ENCODE measurements around the gene PDE6H. TPM values are rescaled to one million over a fixed set of nuclear protein-coding genes. Genes with fewer than 3 reads are reported as not detected.
A peak's percentile ranks its signal among the peaks of the same experiment; 100 is the strongest.

The PDE6H gene
- total RNA-seq, 2 experiments from 2014 or later = 0.40 TPM; not detected in 1

DNA sequence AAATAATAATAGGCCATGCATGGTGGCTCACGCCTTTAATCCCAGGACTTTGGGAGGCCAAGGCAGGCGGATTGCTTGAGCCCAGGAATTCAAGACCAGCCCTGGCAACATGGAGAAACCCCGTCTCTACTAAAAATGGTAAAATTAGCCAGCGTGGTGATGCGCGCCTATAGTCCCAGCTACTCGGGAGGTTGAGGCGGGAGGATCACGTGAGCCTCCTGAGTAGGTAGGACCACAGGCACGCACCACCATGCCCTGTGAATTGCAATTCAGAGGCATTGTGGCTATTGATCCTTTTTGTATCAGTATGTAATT is 13.8 kb upstream of the PDE6H start:
- peaks cover 69% of the 10 kb centered on the region for H3K36me3 Mint-ChIP-seq (ENCODE audit: low read depth)
- H3K4me1 Mint-ChIP-seq (ENCODE audit: low read depth) = peaks cover 41% of the 10 kb centered on the region

GRCh38 chr12:14959463-14959862 is 13.4 kb upstream of the PDE6H start:
- Mint-ChIP-seq H3K27me3 (ENCODE audit: low read depth) (no peaks in the 10 kb centered on the region), H3K27ac (peak overlapping the region; percentile 95), H3K36me3 (ENCODE audit: low read depth) (peaks cover 65% of the 10 kb centered on the region), H3K9me3 (ENCODE audit: insufficient read depth) (no peaks in the 10 kb centered on the region), H3K4me3 (peak overlapping the region; percentile 98), H3K4me1 (ENCODE audit: low read depth) (peaks cover 41% of the 10 kb centered on the region)
- ChIA-PET CTCF (interaction anchor here (0.8 to 2.4 kb wide), 7 partner anchors 11 to 189 kb away, joined by 3 to 7 read pairs (median 4); partner anchors contain the start of gene ERP27), POLR2A (interaction anchor here (0.6 to 10.5 kb wide), 9 partner anchors 9 to 591 kb away, joined by 3 to 175 read pairs (median 3); a partner anchor contains a TSS)
- ATAC-seq (no peak), DNase-seq (no peak)

More for the DNA sequence above, 13.8 kb upstream of the PDE6H start:
- ChIA-PET CTCF (interaction anchor here (0.8 to 2.4 kb wide), 7 partner anchors 11 to 188 kb away, joined by 3 to 7 read pairs (median 4); partner anchors contain the start of gene ERP27), POLR2A (interaction anchor here (0.6 to 10.5 kb wide), 7 partner anchors 8 to 590 kb away, joined by 3 to 175 read pairs (median 3); a partner anchor contains a TSS)
- ATAC-seq = peak; percentile 15
- H3K27me3 Mint-ChIP-seq (ENCODE audit: low read depth) = no peaks in the 10 kb centered on the region
- DNase-seq = peak; percentile 60
- H3K27ac Mint-ChIP-seq = peak overlapping the region; percentile 95
- peak overlapping the region; percentile 98 for H3K4me3 Mint-ChIP-seq
- no peaks in the 10 kb centered on the region for H3K9me3 Mint-ChIP-seq (ENCODE audit: insufficient read depth)

GRCh38 chr12:14959916-14960496 is 12.8 kb upstream of the PDE6H start:
- H3K4me3 Mint-ChIP-seq = peak overlapping the region; percentile 98
- DNase-seq = no peak
- ChIA-PET CTCF (interaction anchor here (1.2 to 2.4 kb wide), 6 partner anchors 11 to 189 kb away, joined by 3 to 7 read pairs (median 5); a partner anchor contains a TSS), POLR2A (interaction anchor here (1.1 to 10.5 kb wide), 8 partner anchors 9 to 572 kb away, joined by 3 to 175 read pairs (median 4); a partner anchor contains a TSS)
- no peaks in the 10 kb centered on the region for H3K27me3 Mint-ChIP-seq (ENCODE audit: low read depth)
- H3K4me1 Mint-ChIP-seq (ENCODE audit: low read depth) = peaks cover 43% of the 10 kb centered on the region
- H3K36me3 Mint-ChIP-seq (ENCODE audit: low read depth) = peaks cover 61% of the 10 kb centered on the region
- no peaks in the 10 kb centered on the region for H3K9me3 Mint-ChIP-seq (ENCODE audit: insufficient read depth)
- H3K27ac Mint-ChIP-seq = peak overlapping the region; percentile 95
- ATAC-seq = no peak

DNA sequence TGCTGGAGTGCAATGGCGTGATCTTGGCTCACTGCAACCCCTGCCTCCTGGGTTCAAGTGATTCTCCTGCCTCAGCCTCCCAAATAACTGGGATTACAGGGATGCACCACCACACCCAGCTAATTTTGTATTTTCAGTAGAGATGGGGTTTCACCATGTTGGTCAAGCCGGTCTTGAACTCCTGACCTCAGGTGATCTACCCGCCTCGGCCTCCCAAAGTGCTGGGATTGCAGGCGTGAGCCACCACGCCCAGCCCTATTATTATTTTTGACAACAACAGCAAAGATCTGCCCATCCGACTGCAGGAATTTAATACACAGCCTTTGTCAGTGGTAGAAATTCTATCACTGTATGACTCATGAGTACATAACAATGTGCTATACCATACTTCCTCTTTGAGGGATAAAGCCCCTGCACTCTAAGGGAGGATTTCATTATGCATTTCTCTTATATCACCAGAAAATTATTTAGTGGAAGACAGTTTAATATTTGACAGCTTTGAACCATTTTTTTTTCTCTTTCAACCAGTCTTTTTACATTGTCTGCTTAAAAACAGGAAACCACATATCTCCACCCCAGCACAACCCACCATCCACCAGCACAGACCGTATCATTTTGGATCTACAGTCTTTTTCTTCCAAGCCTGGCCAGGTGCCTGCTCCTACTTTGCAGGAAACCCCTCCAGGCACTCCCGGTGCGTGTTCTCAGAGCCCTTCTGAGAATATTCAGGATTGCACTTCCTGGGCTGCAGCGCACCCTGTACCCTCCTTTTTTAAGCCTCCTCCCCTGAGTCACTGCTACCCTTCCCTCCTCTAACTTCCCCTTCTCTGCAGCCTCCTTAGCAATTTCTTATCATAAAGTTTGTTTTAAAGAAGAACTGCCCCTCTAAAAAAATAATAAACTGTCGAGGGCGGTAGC is 12.0 kb upstream of the PDE6H start:
- peaks cover 57% of the 10 kb centered on the region for H3K36me3 Mint-ChIP-seq (ENCODE audit: low read depth)
- ATAC-seq (peak; percentile 48), DNase-seq (peak; percentile 62)
- ChIA-PET POLR2A (interaction anchor here (1.0 to 10.5 kb wide), 16 partner anchors 10 to 573 kb away, joined by 3 to 175 read pairs (median 4); partner anchors contain the start of gene ERP27), CTCF (interaction anchor here (1.6 to 2.4 kb wide), 4 partner anchors 8 to 190 kb away, joined by 4 to 6 read pairs (median 5); a partner anchor contains a TSS)
- no peaks in the 10 kb centered on the region for H3K9me3 Mint-ChIP-seq (ENCODE audit: insufficient read depth)
- H3K27ac Mint-ChIP-seq = peak overlapping the region; percentile 95
- no peaks in the 10 kb centered on the region for H3K27me3 Mint-ChIP-seq (ENCODE audit: low read depth)
- peaks cover 46% of the 10 kb centered on the region for H3K4me1 Mint-ChIP-seq (ENCODE audit: low read depth)
- H3K4me3 Mint-ChIP-seq = peak overlapping the region; percentile 98

DNA sequence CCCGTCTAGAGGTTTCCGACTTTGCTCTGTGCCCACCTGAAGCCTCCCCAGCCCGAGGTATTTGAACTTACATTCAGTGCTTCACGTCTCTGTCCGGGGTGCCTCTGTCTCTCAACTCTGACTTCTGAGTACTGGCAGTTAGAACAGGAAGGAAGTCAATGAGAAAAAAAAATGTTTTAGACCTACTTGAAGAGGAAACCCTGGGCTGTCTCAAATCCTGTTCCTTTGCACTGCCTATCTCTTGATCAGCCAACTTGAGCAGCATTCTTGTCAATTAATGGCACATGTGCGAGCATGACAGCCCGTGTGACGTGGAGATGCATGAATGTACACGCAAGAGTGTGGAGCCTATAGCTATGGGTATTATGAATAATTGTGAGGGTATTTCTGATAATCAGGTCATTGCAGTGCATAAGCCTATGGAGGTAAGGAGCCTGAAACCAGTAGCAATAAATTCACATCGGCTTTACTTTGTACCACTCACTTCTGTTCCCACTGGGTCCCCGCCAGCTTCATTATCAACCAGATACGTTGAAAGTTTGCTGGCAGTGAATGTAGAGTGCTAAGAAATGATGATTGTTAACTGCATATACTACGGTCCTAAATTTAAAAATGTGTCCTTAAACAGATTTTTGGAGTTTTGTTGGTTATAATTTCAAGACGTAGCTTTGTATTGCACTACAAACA is 11.2 kb upstream of the PDE6H start, which contains the start of gene ARHGDIB:
Gene ARHGDIB, minus strand, starts transcription at position 136 of the 687 bp plus-strand sequence. CDS start 10,889 bp downstream, outside the sequence.
- H3K27ac Mint-ChIP-seq = peak within 1 kb of the TSS; percentile 95
- peaks cover 49% of the 10 kb centered on the region for H3K36me3 Mint-ChIP-seq (ENCODE audit: low read depth)
- H3K4me3 Mint-ChIP-seq = peak within 1 kb of the TSS; percentile 98
- peak; percentile 93 for DNase-seq
- POLR2A ChIA-PET = interaction anchor here (0.6 to 10.5 kb wide), 20 partner anchors 8 to 722 kb away, joined by 3 to 175 read pairs (median 5); partner anchors contain the start of genes C12orf60, ERP27, PDE6H and WBP11
- no peaks in the 10 kb centered on the region for H3K27me3 Mint-ChIP-seq (ENCODE audit: low read depth)
- no peaks in the 10 kb centered on the region for H3K9me3 Mint-ChIP-seq (ENCODE audit: insufficient read depth)
- H3K4me1 Mint-ChIP-seq (ENCODE audit: low read depth) = peaks cover 38% of the 10 kb centered on the region
- ATAC-seq = peak; percentile 80
- CTCF ChIA-PET = interaction anchor here (0.6 to 2.3 kb wide), 8 partner anchors 9 to 192 kb away, joined by 3 to 8 read pairs (median 4); partner anchors contain the start of gene WBP11

DNA sequence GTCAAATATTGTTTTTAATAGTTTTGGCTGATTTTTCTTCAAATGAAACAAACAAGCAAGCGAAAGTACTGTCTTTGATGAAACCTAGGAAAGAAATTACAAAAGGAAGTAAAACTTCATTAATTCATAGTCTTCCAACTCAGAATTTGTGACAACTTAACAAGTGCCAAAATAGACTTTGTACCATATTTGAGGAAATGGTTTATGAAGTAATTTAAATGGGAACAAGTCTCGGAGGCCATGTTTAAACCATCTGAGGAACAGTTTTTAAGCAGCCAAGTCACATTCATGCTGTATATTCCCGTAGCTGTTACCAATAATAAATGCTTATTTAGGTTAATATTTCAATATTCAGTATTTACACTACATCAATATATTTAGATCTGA is 10.7 kb upstream of the PDE6H start:
- H3K9me3 Mint-ChIP-seq (ENCODE audit: insufficient read depth) = no peaks in the 10 kb centered on the region
- ChIA-PET CTCF (interaction anchor here (0.6 to 2.3 kb wide), 11 partner anchors 8 to 192 kb away, joined by 3 to 8 read pairs (median 4); partner anchors contain the start of genes C12orf60 and WBP11), POLR2A (interaction anchor here (0.6 to 10.5 kb wide), 19 partner anchors 8 to 723 kb away, joined by 3 to 175 read pairs (median 6); partner anchors contain the start of genes C12orf60, ERP27, PDE6H and WBP11)
- ATAC-seq (no peak), DNase-seq (no peak)
- no peaks in the 10 kb centered on the region for H3K27me3 Mint-ChIP-seq (ENCODE audit: low read depth)
- peaks cover 44% of the 10 kb centered on the region for H3K36me3 Mint-ChIP-seq (ENCODE audit: low read depth)
- H3K4me1 Mint-ChIP-seq (ENCODE audit: low read depth) = peaks cover 34% of the 10 kb centered on the region
- H3K4me3 Mint-ChIP-seq = peak overlapping the region; percentile 98
- peak overlapping the region; percentile 95 for H3K27ac Mint-ChIP-seq

GRCh38 chr12:14962797-14963196 is 10.0 kb upstream of the PDE6H start:
- Mint-ChIP-seq H3K9me3 (ENCODE audit: insufficient read depth) (no peaks in the 10 kb centered on the region), H3K27me3 (ENCODE audit: low read depth) (no peaks in the 10 kb centered on the region), H3K36me3 (ENCODE audit: low read depth) (peaks cover 38% of the 10 kb centered on the region), H3K27ac (peak overlapping the region; percentile 95), H3K4me3 (peak overlapping the region; percentile 98), H3K4me1 (ENCODE audit: low read depth) (peaks cover 34% of the 10 kb centered on the region)
- ChIA-PET CTCF (interaction anchor here (1.1 to 2.3 kb wide), 7 partner anchors 9 to 193 kb away, joined by 3 to 8 read pairs (median 5); partner anchors contain the start of gene C12orf60), POLR2A (interaction anchor here (1.1 to 10.5 kb wide), 10 partner anchors 9 to 723 kb away, joined by 3 to 175 read pairs (median 6); partner anchors contain the start of gene PDE6H)
- ATAC-seq (no peak), DNase-seq (no peak)

- Mint-ChIP-seq H3K36me3 (ENCODE audit: low read depth) (peaks cover 31% of the 10 kb centered on the region), H3K4me3 (peak overlapping the region; percentile 39), H3K27me3 (ENCODE audit: low read depth) (no peaks in the 10 kb centered on the region), H3K4me1 (ENCODE audit: low read depth) (peaks cover 31% of the 10 kb centered on the region), H3K9me3 (ENCODE audit: insufficient read depth) (no peaks in the 10 kb centered on the region), H3K27ac (peak overlapping the region; percentile 79)
- no peak for ATAC-seq
- ChIA-PET CTCF (interaction anchor here (0.6 to 2.3 kb wide), 6 partner anchors 9 to 581 kb away, joined by 3 to 8 read pairs (median 5); partner anchors contain the start of gene C12orf60), POLR2A (interaction anchor here (0.7 to 10.5 kb wide), 3 partner anchors 9 to 191 kb away, joined by 3 to 175 read pairs (median 6); partner anchors contain the start of gene PDE6H)
- no peak for DNase-seq
Observed at GRCh38 chr12:14963520-14963919, 9.3 kb upstream of the PDE6H start.

DNA sequence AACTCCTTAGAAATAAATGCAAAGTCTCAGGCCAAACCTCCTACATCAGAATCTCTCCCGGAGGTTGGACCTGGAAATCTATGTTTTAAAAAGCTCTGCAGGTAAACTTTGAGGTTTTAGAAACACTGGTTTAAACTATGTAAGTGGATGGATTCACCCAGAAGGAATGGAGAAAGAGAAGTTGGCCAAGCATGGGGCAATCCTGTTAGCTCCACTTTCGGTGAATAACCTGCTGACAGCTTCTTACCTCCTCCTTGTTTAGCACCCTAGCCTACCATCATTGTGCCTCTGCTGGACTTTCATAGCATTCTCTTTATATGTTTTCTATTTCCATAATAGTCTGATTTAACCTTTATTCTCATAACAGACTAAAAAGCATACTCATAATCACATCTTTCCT is 8.4 kb upstream of the PDE6H start:
- H3K4me3 Mint-ChIP-seq = no peak overlapping the region
- H3K27me3 Mint-ChIP-seq (ENCODE audit: low read depth) = no peaks in the 10 kb centered on the region
- ChIA-PET CTCF (interaction anchor here (1.8 to 2.2 kb wide), 2 partner anchors 10 to 30 kb away, joined by 6 to 9 read pairs; no protein-coding TSS in a partner anchor), POLR2A (interaction anchor here (1.4 to 10.5 kb wide), 2 partner anchors 17 to 192 kb away, joined by 4 to 175 read pairs; a partner anchor contains a TSS)
- peak overlapping the region; percentile 62 for H3K27ac Mint-ChIP-seq
- ATAC-seq = no peak
- peaks cover 22% of the 10 kb centered on the region for H3K36me3 Mint-ChIP-seq (ENCODE audit: low read depth)
- peaks cover 31% of the 10 kb centered on the region for H3K4me1 Mint-ChIP-seq (ENCODE audit: low read depth)
- no peak for DNase-seq
- no peaks in the 10 kb centered on the region for H3K9me3 Mint-ChIP-seq (ENCODE audit: insufficient read depth)

GRCh38 chr12:14965221-14965620 is 7.6 kb upstream of the PDE6H start:
- ChIA-PET POLR2A (interaction anchor here (0.7 to 10.5 kb wide), 3 partner anchors 16 to 193 kb away, joined by 3 to 175 read pairs (median 4); a partner anchor contains a TSS), CTCF (interaction anchor here (1.2 to 1.8 kb wide), 3 partner anchors 10 to 30 kb away, joined by 3 to 9 read pairs (median 3); no protein-coding TSS in a partner anchor)
- H3K4me1 Mint-ChIP-seq (ENCODE audit: low read depth) = peaks cover 31% of the 10 kb centered on the region
- H3K36me3 Mint-ChIP-seq (ENCODE audit: low read depth) = peaks cover 17% of the 10 kb centered on the region
- H3K9me3 Mint-ChIP-seq (ENCODE audit: insufficient read depth) = no peaks in the 10 kb centered on the region
- ATAC-seq (no peak), DNase-seq (no peak)
- no peaks in the 10 kb centered on the region for H3K27me3 Mint-ChIP-seq (ENCODE audit: low read depth)
- H3K27ac Mint-ChIP-seq = no peak overlapping the region
- H3K4me3 Mint-ChIP-seq = no peak overlapping the region

Data from activated CD8-positive, alpha-beta T cell treated with anti-CD3 and anti-CD28 coated beads, Interleukin-2, amount 10 ng/mL, durations not matched to agents 7 days and 5 days (primary cell).